NT2/D1 (cell line): ENCODE results near the gene NME7.

Source experiments
- YY1 ChIP-seq: IDR thresholded peaks from 2 replicates; pipeline ENCODE4 v1.6.1; 2011; ENCODE audit not compliant: insufficient read length, insufficient read depth
- ZNF274 ChIP-seq: IDR thresholded peaks from 2 replicates; pipeline ENCODE4 v1.6.1; 2011; ENCODE audit warnings: mild to moderate bottlenecking, low read depth, low read length

GRCh38 chr1:169129109-169129784 is 238.3 kb downstream of the NME7 start:
- TF ChIP-seq YY1 (no peak), ZNF274 (no peak)
